Activated naive CD4-positive, alpha-beta T cell treated with Interleukin-2 at 50 U/mL for 16 hours (primary cell): ENCODE measurements around the gene ATP1A4.
"Not testable (repeated sequence)": the region's sequence is repeated elsewhere in the genome, so short reads cannot be mapped to it uniquely, and the experiment has no call there.

ENCODE experiments used
- DNase-seq: peaks from one replicate; pipeline ENCODE4 v3.0.0-alpha.2; 2020

Gene ATP1A4

GRCh38 chr1:160124705-160125478, 26.5 kb upstream of the ATP1A4 start:
- no peak for DNase-seq

GRCh38 chr1:160125746-160126145, 25.7 kb upstream of the ATP1A4 start:
- no peak for DNase-seq

- not testable (repeated sequence) for DNase-seq
Observed at GRCh38 chr1:160126342-160126741, 25.1 kb upstream of the ATP1A4 start.

- no peak for DNase-seq
Observed at GRCh38 chr1:160127381-160127780, 24.0 kb upstream of the ATP1A4 start.

GRCh38 chr1:160127865-160128523, 23.4 kb upstream of the ATP1A4 start:
- DNase-seq, result no peak

GRCh38 chr1:160128636-160129035, 22.8 kb upstream of the ATP1A4 start:
- no peak for DNase-seq

- DNase-seq, result no peak
Observed at GRCh38 chr1:160129046-160129445, 22.4 kb upstream of the ATP1A4 start.

GRCh38 chr1:160129558-160129957, 21.8 kb upstream of the ATP1A4 start:
- DNase-seq, result no peak

GRCh38 chr1:160129966-160130365, 21.4 kb upstream of the ATP1A4 start:
- DNase-seq, result no peak

GRCh38 chr1:160130486-160130885, 20.9 kb upstream of the ATP1A4 start:
- no peak for DNase-seq

- DNase-seq, result no peak
Observed at GRCh38 chr1:160130939-160131338, 20.5 kb upstream of the ATP1A4 start.

- no peak for DNase-seq
Observed at GRCh38 chr1:160131803-160132565, 19.4 kb upstream of the ATP1A4 start.

- DNase-seq, result no peak
Observed at GRCh38 chr1:160133990-160134770, 17.2 kb upstream of the ATP1A4 start.

GRCh38 chr1:160134791-160135572, 16.4 kb upstream of the ATP1A4 start:
- no peak for DNase-seq

- DNase-seq, result no peak
Observed at GRCh38 chr1:160136121-160136925, 15.1 kb upstream of the ATP1A4 start.

GRCh38 chr1:160136926-160137200, 14.5 kb upstream of the ATP1A4 start:
- DNase-seq, result no peak

- DNase-seq, result no peak
Observed at GRCh38 chr1:160137216-160137862, 14.1 kb upstream of the ATP1A4 start.

GRCh38 chr1:160139840-160140239, 11.6 kb upstream of the ATP1A4 start:
- no peak for DNase-seq

- DNase-seq, result no peak
Observed at GRCh38 chr1:160143695-160144094, 7.7 kb upstream of the ATP1A4 start.

- no peak for DNase-seq
Observed at GRCh38 chr1:160144921-160145320, 6.5 kb upstream of the ATP1A4 start.

GRCh38 chr1:160146107-160146506, 5.3 kb upstream of the ATP1A4 start:
- DNase-seq, result no peak
